HG03342 (cell line): ENCODE data around the gene NFKBIE.

Source experiments
- ATAC-seq: cut with Tn5 transposase; IDR thresholded peaks from one replicate; pipeline ENCODE4 v1.9.1; 2021; ENCODE audit warnings: mild to moderate bottlenecking, moderate library complexity; ENCODE audit not compliant: unreplicated experiment

NFKBIE gene

GRCh38 chr6:44272999-44273566, 7.7 kb upstream of the NFKBIE start:
- no peak for ATAC-seq

- no peak for ATAC-seq
These were observed 7.2 kb upstream of the NFKBIE start for GRCh38 chr6:44272529-44272928.

- ATAC-seq = no peak
These were observed 6.6 kb upstream of the NFKBIE start for GRCh38 chr6:44271914-44272313.

GRCh38 chr6:44271406-44271723, 6.0 kb upstream of the NFKBIE start:
- ATAC-seq = no peak

- no peak for ATAC-seq
These were observed 5.4 kb upstream of the NFKBIE start for GRCh38 chr6:44270526-44271405.

GRCh38 chr6:44269921-44270525, 4.7 kb upstream of the NFKBIE start, which contains the start of gene TMEM151B:
TSS of gene TMEM151B (plus strand) at chr6:44270450. CDS start at chr6:44270743, 293 bp downstream.
- ATAC-seq = no peak

GRCh38 chr6:44269178-44269920, 4.0 kb upstream of the NFKBIE start:
- no peak for ATAC-seq

- no peak for ATAC-seq
These were observed 2.8 kb upstream of the NFKBIE start for GRCh38 chr6:44268095-44268628.

- no peak for ATAC-seq
These were observed 1.9 kb upstream of the NFKBIE start for GRCh38 chr6:44267252-44267651.

GRCh38 chr6:44266347-44266746, 996 bp upstream of the NFKBIE start:
- peak; percentile 27 for ATAC-seq

GRCh38 chr6:44265722-44266233, 427 bp upstream of the NFKBIE start:
- no peak for ATAC-seq

GRCh38 chr6:44264154-44265006, 971 bp downstream of the NFKBIE start:
- ATAC-seq = peak; percentile 34

GRCh38 chr6:44263354-44264100, 1.8 kb downstream of the NFKBIE start:
- peak; percentile 24 for ATAC-seq

- ATAC-seq = no peak
These were observed 2.6 kb downstream of the NFKBIE start for GRCh38 chr6:44262467-44263353.

- ATAC-seq = no peak
These were observed 3.8 kb downstream of the NFKBIE start for GRCh38 chr6:44261581-44261980.

- ATAC-seq = no peak
These were observed 4.7 kb downstream of the NFKBIE start for GRCh38 chr6:44260451-44261297.

- no peak for ATAC-seq
These were observed 5.3 kb downstream of the NFKBIE start for GRCh38 chr6:44260011-44260410.
